Mucosa of stomach (tissue), 1 donor: Measurements from ENCODE around the gene DAO.
"Not testable (repeated sequence)": the region's sequence is repeated elsewhere in the genome, so short reads cannot be mapped to it uniquely, and the experiment has no call there.

Experiments
- H3K27me3 ChIP-seq: one replicate; pipeline ENCODE4 v1.7.0; 2013; ENCODE audit warnings: mild to moderate bottlenecking, low read length; ENCODE audit not compliant: control insufficient read depth, insufficient read depth
- H3K36me3 ChIP-seq: one replicate; pipeline ENCODE4 v1.7.0; 2013; ENCODE audit warnings: low read length; ENCODE audit not compliant: control insufficient read depth, insufficient read depth
- H3K4me1 ChIP-seq: one replicate; pipeline ENCODE4 v1.7.0; 2013; ENCODE audit warnings: mild to moderate bottlenecking, low read length; ENCODE audit not compliant: control insufficient read depth, insufficient read depth
- H3K4me3 ChIP-seq: one replicate; pipeline ENCODE4 v1.7.0; 2013; ENCODE audit warnings: low read length
- H3K9ac ChIP-seq: one replicate; pipeline ENCODE4 v1.7.0; 2013; ENCODE audit warnings: mild to moderate bottlenecking, low read length, moderate library complexity
- H3K9me3 ChIP-seq: one replicate; pipeline ENCODE4 v1.7.0; 2013; ENCODE audit warnings: mild to moderate bottlenecking, low read length, moderate library complexity; ENCODE audit not compliant: control insufficient read depth
- donor health status: Pancreatic carcinoma.

The DAO gene

GRCh38 chr12:108853426-108853825 lies 26.5 kb upstream of the DAO start:
- Histone ChIP-seq H3K4me3 (no peak overlapping the region), H3K9ac (no peak overlapping the region), H3K36me3 (no peaks in the 10 kb centered on the region), H3K4me1 (peaks cover 22% of the 10 kb centered on the region), H3K27me3 (no peaks in the 10 kb centered on the region), H3K9me3 (no peaks in the 10 kb centered on the region)

GRCh38 chr12:108853981-108854446 lies 25.9 kb upstream of the DAO start:
- Histone ChIP-seq H3K36me3 (no peaks in the 10 kb centered on the region), H3K27me3 (no peaks in the 10 kb centered on the region), H3K4me3 (no peak overlapping the region), H3K4me1 (peaks cover 28% of the 10 kb centered on the region), H3K9me3 (no peaks in the 10 kb centered on the region), H3K9ac (no peak overlapping the region)

- Histone ChIP-seq H3K36me3 (no peaks in the 10 kb centered on the region), H3K9ac (no peak overlapping the region), H3K4me1 (peaks cover 32% of the 10 kb centered on the region), H3K9me3 (no peaks in the 10 kb centered on the region), H3K4me3 (no peak overlapping the region), H3K27me3 (no peaks in the 10 kb centered on the region)
Observed at GRCh38 chr12:108854451-108855283, 25.2 kb upstream of the DAO start.

GRCh38 chr12:108855284-108856169 lies 24.4 kb upstream of the DAO start:
- peaks cover 32% of the 10 kb centered on the region for H3K4me1 ChIP-seq
- H3K9me3 ChIP-seq = no peaks in the 10 kb centered on the region
- H3K9ac ChIP-seq = peak overlapping the region; percentile 77
- peak overlapping the region; percentile 85 for H3K4me3 ChIP-seq
- H3K36me3 ChIP-seq = no peaks in the 10 kb centered on the region
- H3K27me3 ChIP-seq = no peaks in the 10 kb centered on the region

- Histone ChIP-seq H3K9ac (peak overlapping the region; percentile 77), H3K9me3 (no peaks in the 10 kb centered on the region), H3K4me3 (peak overlapping the region; percentile 85), H3K27me3 (no peaks in the 10 kb centered on the region), H3K36me3 (no peaks in the 10 kb centered on the region), H3K4me1 (peaks cover 32% of the 10 kb centered on the region)
Observed at GRCh38 chr12:108856170-108856427, 23.8 kb upstream of the DAO start.

GRCh38 chr12:108856428-108857157 lies 23.3 kb upstream of the DAO start:
- Histone ChIP-seq H3K9ac (peak overlapping the region; percentile 77), H3K27me3 (no peaks in the 10 kb centered on the region), H3K4me3 (peak overlapping the region; percentile 85), H3K36me3 (no peaks in the 10 kb centered on the region), H3K9me3 (no peaks in the 10 kb centered on the region), H3K4me1 (peaks cover 32% of the 10 kb centered on the region)

- Histone ChIP-seq H3K4me1 (peaks cover 32% of the 10 kb centered on the region), H3K9ac (peak overlapping the region; percentile 77), H3K9me3 (no peaks in the 10 kb centered on the region), H3K36me3 (no peaks in the 10 kb centered on the region), H3K4me3 (peak overlapping the region; percentile 85), H3K27me3 (no peaks in the 10 kb centered on the region)
Observed at GRCh38 chr12:108857158-108857407, 22.8 kb upstream of the DAO start.

GRCh38 chr12:108858311-108859074 lies 21.4 kb upstream of the DAO start:
- Histone ChIP-seq H3K4me3 (peak overlapping the region; percentile 1), H3K4me1 (peaks cover 32% of the 10 kb centered on the region)

GRCh38 chr12:108859141-108859922 lies 20.6 kb upstream of the DAO start:
- Histone ChIP-seq H3K4me3 (peak overlapping the region; percentile 1), H3K4me1 (peaks cover 32% of the 10 kb centered on the region)
- not testable (repeated sequence) for H3K9ac ChIP-seq, H3K9me3 ChIP-seq, H3K27me3 ChIP-seq, H3K36me3 ChIP-seq

More at GRCh38 chr12:108858311-108859074, 21.4 kb upstream of the DAO start:
- H3K9ac ChIP-seq = peak overlapping the region; percentile 56
- no peaks in the 10 kb centered on the region for H3K36me3 ChIP-seq
- H3K27me3 ChIP-seq = no peaks in the 10 kb centered on the region
- H3K9me3 ChIP-seq = no peaks in the 10 kb centered on the region

- Histone ChIP-seq H3K4me1 (peaks cover 27% of the 10 kb centered on the region), H3K9ac (no peak overlapping the region), H3K27me3 (no peaks in the 10 kb centered on the region)
Observed at GRCh38 chr12:108859923-108860291, 20.0 kb upstream of the DAO start.

GRCh38 chr12:108860443-108860842 lies 19.4 kb upstream of the DAO start:
- Histone ChIP-seq H3K9ac (no peak overlapping the region), H3K4me1 (peaks cover 27% of the 10 kb centered on the region), H3K4me3 (no peak overlapping the region), H3K9me3 (no peaks in the 10 kb centered on the region), H3K27me3 (no peaks in the 10 kb centered on the region), H3K36me3 (no peaks in the 10 kb centered on the region)

More at GRCh38 chr12:108859923-108860291, 20.0 kb upstream of the DAO start:
- Histone ChIP-seq H3K36me3 (no peaks in the 10 kb centered on the region), H3K9me3 (no peaks in the 10 kb centered on the region), H3K4me3 (no peak overlapping the region)
